ENCODE data around the gene CX3CL1. TPM values are rescaled to one million over a fixed set of nuclear protein-coding genes. Genes with fewer than 3 reads are reported as not detected.

Gene CX3CL1
- total RNA-seq, 2 experiments from 2014 or later, result not detected

DNA sequence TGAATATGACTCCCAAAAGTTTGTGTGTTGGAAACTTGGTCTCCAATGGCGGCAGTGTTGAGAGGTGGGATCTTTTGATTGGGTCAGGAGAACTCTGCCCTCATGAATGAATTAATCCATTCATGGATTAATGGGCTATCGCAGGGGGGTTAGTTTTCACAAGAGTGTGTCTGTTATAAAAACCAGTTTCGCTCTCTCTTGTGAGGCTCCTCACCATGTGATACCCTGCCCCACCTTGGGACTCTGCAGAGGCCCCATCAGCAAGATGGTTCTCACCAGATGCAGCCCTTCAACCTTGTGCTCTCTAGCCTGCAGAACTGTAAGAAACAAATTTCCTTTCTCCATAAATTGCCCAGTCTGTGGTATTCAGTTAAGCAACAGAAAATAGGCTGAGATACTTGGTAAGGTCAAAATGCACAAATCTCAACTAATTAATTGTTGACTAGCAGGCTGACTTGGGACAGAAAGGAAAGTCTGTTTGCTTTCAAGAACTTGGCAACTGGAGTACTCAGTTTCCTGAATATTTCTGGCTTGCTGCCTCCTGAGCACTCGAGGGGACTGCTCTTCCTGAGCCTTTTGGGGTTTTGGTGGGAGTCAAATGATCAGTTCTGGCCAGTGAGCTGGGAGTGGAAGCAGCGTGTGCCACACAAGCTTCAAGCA lies 18.5 kb downstream of the CX3CL1 start:
- H3K9me2 ChIP-seq (ENCODE audit: insufficient read depth, low read length), result no peaks in the 10 kb centered on the region
- no peaks in the 10 kb centered on the region for H3K79me2 ChIP-seq (ENCODE audit: insufficient read depth, low read depth, low read length)
- DNase-seq (ENCODE audit: low spot score), result no peak
- no peaks in the 10 kb centered on the region for H4K20me1 ChIP-seq (ENCODE audit: insufficient read depth, low read length)
- no peak overlapping the region for H2AFZ ChIP-seq (ENCODE audit: low read length)
- ChIA-PET CTCF (ENCODE audit: unreplicated experiment) (no interaction called here), POLR2A (interaction anchor here (0.7 to 0.9 kb wide), 2 partner anchors 16 to 25 kb away, joined by 3 to 8 read pairs; no protein-coding TSS in a partner anchor)
- no peak overlapping the region for H3K4me2 ChIP-seq (ENCODE audit: low read length)
- H3K27ac ChIP-seq (ENCODE audit: low read depth, low read length, poor library complexity, severe bottlenecking), result no peak overlapping the region
- no peak overlapping the region for H3K4me3 ChIP-seq (ENCODE audit: low read depth, low read length, poor library complexity, severe bottlenecking)
- no peak for TF ChIP-seq CTCF (conservative IDR thresholded peaks at IDR 0.05; ENCODE audit: low read length)
- TF ChIP-seq EZH2phosphoT487 (IDR thresholded peaks at IDR 0.05; ENCODE audit: borderline replicate concordance, low read depth, low read length), result no peak
- intact Hi-C loops (cut with micrococcal nuclease; ENCODE audit: unreplicated experiment), result no loop called here
- BruUV-seq (replicated peaks), result no TSS peak
- no peaks in the 10 kb centered on the region for H3K4me1 ChIP-seq (ENCODE audit: insufficient read depth, low read length, poor library complexity, severe bottlenecking)
- no peaks in the 10 kb centered on the region for H3K9me3 ChIP-seq (ENCODE audit: low read length)
- H3K36me3 ChIP-seq (ENCODE audit: insufficient read depth, low read length), result no peaks in the 10 kb centered on the region

DNA sequence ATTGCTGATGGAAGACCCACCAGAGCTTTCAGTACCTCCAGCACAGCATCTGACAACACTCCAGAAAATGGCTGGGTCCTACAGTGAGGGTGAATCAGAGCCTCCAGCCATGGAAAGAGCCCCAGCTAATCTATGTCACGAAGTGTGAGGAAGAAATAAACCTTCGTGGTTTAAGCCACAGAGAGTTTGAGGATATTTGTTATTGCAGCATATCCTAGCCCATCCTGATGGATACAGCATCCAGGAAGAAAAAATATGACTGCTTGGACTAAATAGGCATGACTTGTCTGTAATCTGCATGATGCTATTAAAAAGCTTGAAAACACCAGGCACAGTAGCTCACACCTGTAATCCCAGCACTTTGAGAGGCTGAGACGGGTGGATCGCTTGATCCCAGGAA lies 19.0 kb downstream of the CX3CL1 start:
- no TSS peak for BruUV-seq (replicated peaks)
- no peak for DNase-seq (ENCODE audit: low spot score)
- no peaks in the 10 kb centered on the region for H3K4me1 ChIP-seq (ENCODE audit: insufficient read depth, low read length, poor library complexity, severe bottlenecking)
- no peaks in the 10 kb centered on the region for H3K36me3 ChIP-seq (ENCODE audit: insufficient read depth, low read length)
- H3K4me2 ChIP-seq (ENCODE audit: low read length), result no peak overlapping the region
- POLR2A ChIA-PET, result interaction anchor here (0.7 kb wide), 1 partner anchor 25 kb away, joined by 8 read pairs; no protein-coding TSS in a partner anchor
- intact Hi-C loops (cut with micrococcal nuclease; ENCODE audit: unreplicated experiment), result no loop called here
- no peak overlapping the region for H3K4me3 ChIP-seq (ENCODE audit: low read depth, low read length, poor library complexity, severe bottlenecking)
- no peaks in the 10 kb centered on the region for H3K79me2 ChIP-seq (ENCODE audit: insufficient read depth, low read depth, low read length)
- H3K9me2 ChIP-seq (ENCODE audit: insufficient read depth, low read length), result no peaks in the 10 kb centered on the region
- no peak overlapping the region for H2AFZ ChIP-seq (ENCODE audit: low read length)
- H4K20me1 ChIP-seq (ENCODE audit: insufficient read depth, low read length), result no peaks in the 10 kb centered on the region
- no peaks in the 10 kb centered on the region for H3K9me3 ChIP-seq (ENCODE audit: low read length)
- TF ChIP-seq EZH2phosphoT487 (IDR thresholded peaks at IDR 0.05; ENCODE audit: borderline replicate concordance, low read depth, low read length) (no peak), CTCF (conservative IDR thresholded peaks at IDR 0.05; ENCODE audit: low read length) (no peak)
- no peak overlapping the region for H3K27ac ChIP-seq (ENCODE audit: low read depth, low read length, poor library complexity, severe bottlenecking)
- CTCF ChIA-PET (ENCODE audit: unreplicated experiment), result no interaction called here

- no peaks in the 10 kb centered on the region for H4K20me1 ChIP-seq (ENCODE audit: insufficient read depth, low read length)
- H3K9me3 ChIP-seq (ENCODE audit: low read length), result no peaks in the 10 kb centered on the region
- no peak for DNase-seq (ENCODE audit: low spot score)
- ChIA-PET CTCF (ENCODE audit: unreplicated experiment) (interaction anchor here (0.6 kb wide), 1 partner anchor 26 kb away, joined by 5 read pairs; no protein-coding TSS in a partner anchor), POLR2A (interaction anchor here (0.7 kb wide), 2 partner anchors 24 to 654 kb away, joined by 4 to 8 read pairs; no protein-coding TSS in a partner anchor)
- no peaks in the 10 kb centered on the region for H3K9me2 ChIP-seq (ENCODE audit: insufficient read depth, low read length)
- no TSS peak for BruUV-seq (replicated peaks)
- H3K36me3 ChIP-seq (ENCODE audit: insufficient read depth, low read length), result no peaks in the 10 kb centered on the region
- TF ChIP-seq EZH2phosphoT487 (IDR thresholded peaks at IDR 0.05; ENCODE audit: borderline replicate concordance, low read depth, low read length) (no peak), CTCF (conservative IDR thresholded peaks at IDR 0.05; ENCODE audit: low read length) (no peak)
- intact Hi-C loops (cut with micrococcal nuclease; ENCODE audit: unreplicated experiment), result no loop called here
- no peak overlapping the region for H3K4me2 ChIP-seq (ENCODE audit: low read length)
- no peak overlapping the region for H3K27ac ChIP-seq (ENCODE audit: low read depth, low read length, poor library complexity, severe bottlenecking)
- no peaks in the 10 kb centered on the region for H3K4me1 ChIP-seq (ENCODE audit: insufficient read depth, low read length, poor library complexity, severe bottlenecking)
- H3K79me2 ChIP-seq (ENCODE audit: insufficient read depth, low read depth, low read length), result no peaks in the 10 kb centered on the region
- no peak overlapping the region for H3K4me3 ChIP-seq (ENCODE audit: low read depth, low read length, poor library complexity, severe bottlenecking)
- H2AFZ ChIP-seq (ENCODE audit: low read length), result no peak overlapping the region
These were observed 19.4 kb downstream of the CX3CL1 start for GRCh38 chr16:57391708-57392107.

All from OCI-LY7 (cell line).